Stimulated activated CD4-positive, alpha-beta T cell treated with anti-CD3 and anti-CD28 coated beads, Interleukin-1b, Interleukin-23, amount 100 ng/mL, for 1 hour (primary cell): Measurements from ENCODE around the gene TTBK1.

Experiments
- DNase-seq, 2 donors: peaks; one replicate each; pipeline ENCODE4 v3.0.0-alpha.2; 2020; ENCODE audit warnings: low read depth in 2 of 2

Gene TTBK1

DNA sequence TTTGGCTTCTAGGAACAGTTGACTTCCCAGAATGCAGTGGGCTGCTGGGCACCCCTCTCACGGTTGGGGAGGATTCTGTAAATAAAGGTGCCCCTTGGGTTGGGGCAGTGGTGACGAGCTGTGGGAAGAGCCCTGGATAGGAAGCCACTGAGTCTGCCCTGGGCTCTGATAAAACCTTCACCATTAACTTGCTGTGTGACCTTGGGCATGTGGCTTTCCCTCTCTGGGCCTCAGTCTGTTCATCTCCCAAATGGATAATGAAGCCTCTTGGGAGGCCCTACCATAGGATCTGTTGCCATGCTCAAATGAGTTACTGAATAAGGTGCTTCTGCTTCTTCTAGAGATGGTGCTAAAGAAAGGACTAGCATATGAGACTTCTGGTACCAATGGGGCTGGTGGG, 61.6 kb downstream of the TTBK1 start:
- no peak for DNase-seq

DNA sequence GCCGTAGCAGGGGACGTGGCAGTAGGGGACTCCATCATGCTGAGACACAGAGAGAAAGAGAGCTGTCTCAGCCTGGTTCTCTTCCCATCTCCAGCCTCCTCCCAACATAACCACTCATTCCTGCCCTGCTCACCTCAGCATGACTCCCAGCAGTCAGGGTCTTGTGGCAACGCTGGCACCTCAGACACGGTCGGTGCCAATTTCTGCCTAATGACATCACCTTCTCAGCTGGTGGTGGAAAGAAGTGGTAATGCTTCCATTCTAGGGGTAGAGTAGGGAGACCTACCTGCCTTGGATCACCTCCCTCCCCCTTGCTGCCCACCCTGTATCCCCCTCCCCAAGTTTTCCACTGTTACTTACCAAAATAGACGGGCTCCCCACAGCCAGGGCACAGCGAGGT, 62.8 kb downstream of the TTBK1 start:
- no peak for DNase-seq

DNA sequence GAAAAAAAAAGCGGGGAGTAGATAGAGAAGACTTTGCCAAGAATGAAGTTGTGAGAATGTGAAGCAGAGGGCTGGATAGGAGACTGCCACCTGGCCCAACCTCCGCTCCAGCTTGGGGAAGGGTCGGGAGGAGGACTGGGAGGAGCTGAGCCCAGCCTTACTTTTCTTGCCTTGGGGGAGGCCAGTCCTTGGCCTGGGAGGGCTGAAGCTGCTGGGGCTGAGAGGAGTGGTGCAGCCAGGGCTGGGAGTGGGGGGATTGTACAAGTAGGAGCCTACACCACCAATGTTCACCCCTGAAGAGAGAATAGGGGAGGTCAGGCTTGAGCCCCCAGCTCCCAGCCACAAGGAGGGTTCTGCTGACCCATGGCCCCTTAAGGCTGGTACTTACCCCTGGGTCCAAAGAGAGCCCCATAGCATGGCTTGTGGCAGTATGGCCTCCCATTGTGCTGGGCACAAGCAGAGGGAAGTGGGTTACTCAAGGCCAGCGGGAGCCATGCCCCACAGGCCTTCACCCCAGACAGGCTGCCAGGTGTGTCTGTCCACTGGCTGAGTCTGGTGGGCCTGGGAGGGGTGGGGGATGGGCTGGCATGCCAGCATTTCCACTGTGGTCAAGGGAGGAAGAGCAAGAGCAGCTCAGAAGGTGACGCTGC, 64.3 kb downstream of the TTBK1 start:
- DNase-seq: no peak

DNA sequence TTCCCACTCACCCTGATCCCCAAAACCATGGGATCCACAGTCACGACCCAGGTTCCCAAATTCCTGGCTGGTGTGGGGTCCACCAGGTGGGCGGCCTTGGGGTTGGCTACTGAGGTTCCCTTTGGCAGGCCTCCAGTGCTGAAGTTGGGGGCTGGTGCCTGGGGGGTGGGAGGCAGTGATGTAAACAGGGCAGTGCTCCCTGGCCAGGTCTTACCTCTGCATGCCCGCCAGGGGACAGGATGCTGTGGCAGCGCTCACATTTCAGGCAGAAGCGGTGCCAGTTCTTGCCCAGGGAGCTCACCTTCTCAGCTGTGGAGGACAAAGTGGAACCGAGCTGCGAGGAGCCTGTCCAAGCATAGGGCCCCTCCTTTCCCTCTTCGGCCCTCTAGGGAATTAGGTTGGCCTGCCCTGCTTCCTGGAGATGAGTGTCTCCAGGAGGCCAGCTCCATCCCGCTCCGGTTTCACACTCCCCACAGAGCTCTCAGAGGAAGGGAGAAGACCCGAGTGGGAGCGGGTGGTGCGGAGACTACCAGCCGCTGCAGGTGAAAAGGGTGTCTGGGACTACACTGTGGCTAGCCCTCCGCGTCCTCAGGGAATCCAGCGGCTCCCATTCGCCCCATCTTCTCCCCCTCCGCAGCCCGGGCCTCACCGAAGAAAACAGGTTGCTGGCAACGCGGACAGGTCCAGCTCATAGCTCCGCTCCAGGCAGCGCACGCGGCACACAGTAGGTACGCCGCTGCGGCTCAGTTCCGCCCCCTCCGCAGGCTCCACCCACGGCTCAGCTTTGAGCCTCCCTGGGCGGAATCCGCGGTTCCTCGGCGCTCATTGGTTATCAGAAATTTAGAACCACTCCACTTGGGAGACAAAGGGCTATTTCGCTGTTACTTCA, 65.1 kb downstream of the TTBK1 start, which contains the start of gene CRIP3:
Gene CRIP3, minus strand, starts transcription at position 726 of the 889 bp plus-strand sequence. Its CDS starts 34 bp downstream, at position 692.
- DNase-seq: no peak

DNA sequence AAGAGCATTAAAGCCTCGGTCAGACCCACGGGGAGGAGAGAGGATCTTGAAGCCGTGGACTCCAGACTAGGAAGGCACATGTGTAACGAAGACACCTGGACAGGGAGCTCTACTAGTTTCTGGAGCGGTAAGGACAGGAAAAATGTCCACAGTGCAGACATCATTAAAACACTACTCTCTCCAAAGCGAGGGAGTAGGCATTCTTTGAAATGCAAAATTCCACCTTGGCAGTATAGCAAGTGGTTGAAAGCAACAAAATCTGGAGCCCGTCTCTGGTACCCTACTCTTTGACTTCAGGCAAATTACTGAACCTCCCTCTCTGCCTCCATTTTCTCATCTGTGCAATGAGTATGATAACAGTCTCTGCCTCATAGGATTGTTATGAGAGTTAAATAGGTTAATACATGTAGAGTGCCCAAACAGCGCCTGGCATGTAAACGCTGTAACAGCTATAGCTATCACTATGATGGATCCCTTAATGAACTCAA, 65.8 kb downstream of the TTBK1 start:
- no peak for DNase-seq

DNA sequence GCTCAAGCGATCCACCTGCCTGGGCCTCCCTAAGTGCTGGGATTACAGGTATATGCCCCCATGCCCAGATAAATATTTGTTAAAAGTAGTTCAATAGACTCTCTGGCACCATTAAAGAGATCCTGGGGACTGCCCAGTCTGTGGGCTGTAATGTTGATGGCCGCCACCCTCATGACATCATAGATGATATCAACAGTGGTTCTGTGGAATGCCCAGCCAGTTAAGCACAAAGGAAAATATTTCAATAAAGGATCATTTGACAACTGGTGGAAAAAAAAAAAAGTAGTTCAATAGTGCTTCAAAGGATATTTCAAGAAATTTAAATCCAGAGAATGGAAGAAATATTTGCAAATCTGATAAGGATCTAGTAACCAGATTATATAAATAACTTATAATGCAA, 66.9 kb downstream of the TTBK1 start:
- DNase-seq: no peak

DNA sequence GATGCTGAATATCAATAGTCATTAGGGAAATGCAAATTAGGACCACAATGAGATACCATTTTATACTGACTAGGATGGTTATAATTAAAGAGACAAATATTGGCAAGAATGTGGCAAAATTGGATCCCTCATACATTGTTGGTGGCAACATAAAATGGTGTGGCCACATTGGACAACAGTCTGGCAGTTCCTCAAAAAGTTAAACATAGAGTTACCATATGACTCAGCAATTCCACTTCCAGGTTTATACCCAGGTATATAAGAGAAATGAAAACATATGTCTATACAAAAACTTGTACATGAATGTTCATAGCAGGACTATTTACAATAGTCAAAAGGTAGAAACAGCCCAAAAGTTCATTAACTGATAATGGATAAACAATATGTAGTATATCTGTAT, 67.3 kb downstream of the TTBK1 start:
- DNase-seq: no peak

DNA sequence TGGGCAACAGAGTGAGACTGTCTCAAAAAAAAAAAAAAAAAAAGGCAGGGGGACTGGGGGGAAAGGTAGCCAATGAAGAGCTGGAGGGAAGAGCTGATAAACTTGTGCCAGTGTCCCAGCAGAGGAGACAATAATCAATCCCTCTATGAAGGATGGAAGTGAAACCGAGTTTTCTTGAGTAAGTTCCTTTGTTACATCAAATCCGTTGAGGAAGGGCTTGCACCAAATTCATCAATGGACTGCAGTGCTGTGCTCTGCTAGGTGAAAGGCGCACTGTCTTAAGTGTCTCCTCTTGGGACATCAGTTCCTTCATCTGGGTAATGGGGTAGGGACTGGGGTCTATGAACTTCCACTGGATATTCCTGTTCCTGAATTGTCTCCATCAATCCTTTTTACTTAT, 68.4 kb downstream of the TTBK1 start:
- no peak for DNase-seq

DNA sequence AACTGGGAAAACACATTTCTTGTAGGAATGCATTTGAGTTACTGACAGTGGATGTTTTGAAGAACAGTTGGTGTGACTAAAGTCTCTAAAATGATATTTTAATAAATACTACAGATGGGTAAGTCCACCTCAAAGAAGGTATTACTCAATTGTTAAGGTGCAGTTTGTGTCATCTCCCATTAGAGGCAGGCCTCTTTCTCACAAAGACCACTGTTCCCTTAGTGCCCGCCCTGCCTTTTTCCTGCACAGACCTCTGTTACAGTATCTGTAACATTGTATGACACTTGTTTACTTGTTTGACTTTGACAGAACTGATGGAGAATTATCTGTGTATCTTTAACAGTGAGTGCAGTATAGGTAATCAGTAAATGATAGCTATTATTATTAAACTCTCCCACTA, 70.5 kb downstream of the TTBK1 start:
- DNase-seq: no peak

DNA sequence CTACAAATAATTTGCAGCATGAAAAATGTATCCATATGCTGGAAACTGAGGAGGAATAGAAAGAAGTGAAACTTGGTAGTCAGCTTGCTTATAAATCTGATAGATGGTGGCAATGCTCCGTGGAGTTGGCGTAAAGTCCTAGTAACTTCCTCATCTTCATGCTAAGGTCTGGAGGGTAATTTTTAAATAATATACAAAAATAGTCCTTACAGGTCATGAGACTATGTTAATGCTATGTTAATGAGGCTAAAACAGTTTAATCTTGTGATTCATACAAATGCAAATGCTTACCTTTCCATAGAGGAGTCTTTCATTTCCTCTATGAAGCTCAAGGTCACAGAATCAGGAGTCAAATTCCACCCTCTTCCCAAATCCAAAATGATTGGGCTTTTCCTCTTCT, 74.7 kb downstream of the TTBK1 start:
- DNase-seq: no peak

DNA sequence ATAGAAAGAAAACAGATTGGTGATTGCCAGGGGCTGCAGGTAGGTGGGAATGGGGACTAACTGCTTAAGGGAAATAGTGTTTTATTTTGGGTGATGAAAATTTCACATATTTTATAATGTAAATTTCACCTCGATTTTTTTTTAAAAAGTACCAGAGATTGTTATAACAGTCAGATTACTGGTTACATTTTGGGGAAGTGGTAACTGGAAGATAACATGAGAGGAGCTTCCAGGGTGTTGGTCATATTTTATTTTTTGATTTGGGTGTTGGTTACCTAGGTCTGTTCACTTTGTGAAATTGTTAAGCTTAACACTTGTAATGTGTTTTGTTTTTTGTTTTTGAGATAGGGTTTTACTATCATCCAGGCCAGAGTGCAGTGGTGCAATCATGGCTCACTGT, 82.6 kb downstream of the TTBK1 start:
- DNase-seq: no peak

DNA sequence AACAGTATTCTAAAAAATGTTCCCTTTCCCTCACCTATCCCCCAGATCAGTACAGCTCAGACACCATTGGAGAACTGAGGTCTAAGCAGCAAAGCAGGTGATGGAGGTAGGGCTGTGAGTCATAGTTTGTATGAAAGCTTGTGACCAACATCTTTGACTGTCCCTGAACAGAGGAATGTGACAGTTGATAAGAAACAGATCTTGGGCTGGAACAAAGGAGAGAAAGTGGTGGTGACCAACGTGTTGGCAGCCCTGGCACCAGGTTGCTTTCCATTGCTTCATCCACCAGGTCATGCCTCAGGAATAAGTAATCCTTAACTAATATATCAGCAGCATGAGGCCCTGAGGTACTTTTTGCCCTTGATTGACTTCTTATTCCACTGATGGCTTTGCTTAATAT, 85.2 kb downstream of the TTBK1 start:
- DNase-seq: no peak

DNA sequence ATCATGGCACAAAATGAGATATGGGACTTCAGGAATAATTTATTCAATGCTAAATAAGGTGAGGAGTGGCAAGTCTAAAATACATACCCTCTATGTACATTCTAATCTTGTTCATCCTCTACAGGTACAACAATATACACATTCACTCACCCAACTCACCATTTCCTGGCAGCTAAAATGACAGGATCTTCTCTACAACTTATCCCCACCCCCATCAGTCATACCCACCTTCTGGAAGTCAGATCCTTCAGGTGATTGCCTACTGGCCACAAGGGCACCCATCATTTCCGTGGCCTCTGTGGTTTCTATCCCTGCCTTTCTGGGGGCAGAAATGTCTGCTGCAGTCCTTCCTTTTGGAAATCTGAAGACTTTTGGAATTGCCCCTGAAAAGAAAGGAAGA, 88.2 kb downstream of the TTBK1 start:
- DNase-seq: no peak

DNA sequence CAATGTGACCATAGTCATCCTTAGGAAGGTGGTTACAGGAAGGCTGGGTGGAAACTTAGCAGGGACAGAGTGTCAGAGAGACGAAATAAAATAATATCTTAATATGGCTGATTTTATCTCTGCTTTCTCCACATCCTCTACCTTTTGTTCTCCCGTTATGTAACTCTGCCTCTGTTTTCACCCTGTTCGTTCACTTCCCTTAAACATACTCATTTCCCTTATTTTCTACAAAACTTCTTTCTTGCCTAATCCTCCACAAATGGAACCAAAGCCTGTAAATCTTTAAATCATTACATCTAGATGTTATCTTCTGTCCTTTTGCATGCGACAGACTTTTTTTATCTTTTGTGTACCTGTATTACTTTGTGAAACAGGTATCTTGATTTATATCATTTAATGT, 88.6 kb downstream of the TTBK1 start:
- no peak for DNase-seq

DNA sequence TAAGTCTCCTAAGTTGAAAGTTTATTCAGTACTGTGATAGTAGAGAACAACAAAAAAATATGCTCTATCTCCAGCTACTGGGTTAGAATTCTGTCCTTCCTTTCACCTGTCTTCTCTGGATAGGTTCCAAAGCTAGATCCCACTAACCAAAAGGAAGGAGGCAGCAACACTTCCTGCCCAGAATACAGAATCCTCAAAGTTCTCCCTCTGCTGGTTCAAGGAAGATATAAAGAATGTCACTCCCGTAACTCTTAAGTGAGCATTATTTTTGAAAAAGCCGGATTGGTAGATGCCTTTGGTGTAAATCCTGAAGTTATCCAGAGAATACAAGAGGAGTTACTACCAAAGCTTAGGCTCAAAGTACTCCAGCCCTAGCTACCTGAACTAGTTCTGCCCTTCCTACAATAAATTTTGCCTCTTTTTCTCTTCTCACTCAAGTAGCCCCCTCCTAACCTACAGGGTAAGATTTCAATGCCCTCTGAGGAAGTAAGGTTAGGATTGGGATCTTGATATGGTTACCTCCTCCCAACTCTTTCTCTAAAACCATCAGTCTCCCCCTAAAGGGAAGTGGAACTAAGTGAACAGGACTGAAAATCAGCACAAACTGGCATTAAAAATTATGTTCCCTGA, 91.3 kb downstream of the TTBK1 start:
- no peak for DNase-seq

DNA sequence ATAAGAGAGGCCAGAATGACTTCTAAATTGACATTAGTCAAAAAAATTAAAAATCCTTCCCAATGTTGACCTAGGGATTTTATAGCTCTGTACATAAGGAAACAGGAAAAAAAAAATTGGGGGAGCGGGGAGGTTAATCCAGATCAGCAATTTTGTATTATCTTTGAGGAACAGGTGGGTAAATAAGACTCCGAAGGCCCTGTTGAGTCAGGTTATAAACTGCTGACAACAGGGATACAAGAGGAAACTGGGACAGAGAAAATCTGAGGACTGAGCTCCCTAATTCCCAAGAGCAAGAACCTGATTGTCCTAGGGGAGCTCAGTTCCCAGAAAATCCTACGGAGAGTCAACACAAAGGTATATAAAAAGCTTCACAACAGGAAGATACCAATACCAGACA, 92.2 kb downstream of the TTBK1 start:
- no peak for DNase-seq

DNA sequence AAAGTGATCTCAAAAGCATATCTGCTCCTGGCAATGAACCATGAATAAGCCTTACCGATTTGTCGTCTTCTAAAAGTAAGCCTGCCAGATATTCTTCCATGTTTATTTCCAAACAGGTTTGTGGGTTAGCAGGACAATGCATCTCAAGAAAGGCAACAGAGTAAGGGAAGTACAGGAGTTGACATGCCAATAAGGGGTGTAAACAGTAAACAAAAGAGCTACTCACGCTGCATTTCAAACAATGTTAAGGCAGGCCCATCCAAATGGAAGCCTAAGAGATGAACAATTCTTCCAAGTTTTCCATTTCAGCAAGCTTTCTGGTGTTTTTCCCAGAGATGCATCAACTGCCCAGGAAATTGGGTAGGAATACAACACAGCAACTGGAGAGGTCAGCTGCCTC, 93.1 kb downstream of the TTBK1 start:
- no peak for DNase-seq
